ENCODE measurements around the gene EPB41.

The EPB41 gene

GRCh38 chr1:28882009-28882628 lies 32.2 kb upstream of the EPB41 start (continued):
- TF ChIP-seq CTCF (tag by site-specific recombination; IDR thresholded peaks at IDR 0.05) (peak; percentile 100), ZNF280C (tag by site-specific recombination; IDR thresholded peaks at IDR 0.05) (no peak), ZBTB48 (tag by site-specific recombination; IDR thresholded peaks at IDR 0.05) (no peak), ZNF544 (tag by site-specific recombination; IDR thresholded peaks at IDR 0.05) (no peak), ZSCAN5A (tag by site-specific recombination; IDR thresholded peaks at IDR 0.05) (no peak), ZNF549 (tag by site-specific recombination; IDR thresholded peaks at IDR 0.05) (no peak), ZFP41 (tag by site-specific recombination; IDR thresholded peaks at IDR 0.05; ENCODE audit: borderline replicate concordance) (no peak), ZNF777 (tag by site-specific recombination; IDR thresholded peaks at IDR 0.05; ENCODE audit: borderline replicate concordance) (no peak), ZNF518A (tag by site-specific recombination; conservative IDR thresholded peaks at IDR 0.05; ENCODE audit: low read depth) (no peak), ZXDB (tag by site-specific recombination; IDR thresholded peaks at IDR 0.05) (peak; percentile 36; the same call in 1 of the 2 replicates), ZNF24 (tag by site-specific recombination; IDR thresholded peaks at IDR 0.05) (peak; percentile 56; the same call in 1 of the 2 replicates), PRDM2 (tag by site-specific recombination; IDR thresholded peaks at IDR 0.05; ENCODE audit: borderline replicate concordance) (no peak), PRDM4 (tag by site-specific recombination; IDR thresholded peaks at IDR 0.05) (peak; percentile 53; the same call in 1 of the 2 replicates), ZNF701 (tag by site-specific recombination; IDR thresholded peaks at IDR 0.05) (no peak), ZNF530 (tag by site-specific recombination; IDR thresholded peaks at IDR 0.05; ENCODE audit: low read depth) (no peak), PATZ1 (tag by site-specific recombination; IDR thresholded peaks at IDR 0.05) (peak; percentile 73)
